Psoas muscle (tissue), 8 donors: ENCODE data around the gene PPP4R4. TPM values are rescaled to one million over a fixed set of nuclear protein-coding genes. Genes with fewer than 3 reads are reported as not detected.

ENCODE experiments used
- ATAC-seq, 4 donors: fragments of 200-7000 bp; cut with Tn5 transposase; one replicate each; pipeline ENCODE4 v1.9.1; 2020; ENCODE audit warnings: moderate library complexity in 3 of 4, mild to moderate bottlenecking in 2 of 4
- DNase-seq, 2 donors: peaks; one replicate each; pipeline ENCODE4 v3.0.0-alpha.2; 2020
- H3K27ac ChIP-seq: fragments of 200-600 bp; one replicate; pipeline ENCODE4 v1.8.0; 2022
- H3K27me3 ChIP-seq, 3 donors: fragments of 200-600 bp in 1 of 3; one replicate each; pipeline versions ENCODE4 v1.6.1 to v1.8.0; 2013 to 2022; ENCODE audit warnings: low read length in 2 of 3, mild to moderate bottlenecking in 2 of 3, moderate library complexity in 1 of 3; ENCODE audit not compliant: insufficient read depth in 3 of 3
- H3K36me3 ChIP-seq, 2 donors: fragments of 200-600 bp in 1 of 2; one replicate each; pipeline versions ENCODE4 v1.6.1 to v1.8.0; 2013 to 2022; ENCODE audit warnings: low read depth in 1 of 2, mild to moderate bottlenecking in 1 of 2, moderate library complexity in 1 of 2; ENCODE audit not compliant: insufficient read depth in 1 of 2
- H3K4me1 ChIP-seq: fragments of 200-600 bp; one replicate; pipeline ENCODE4 v1.8.0; 2022
- H3K4me3 ChIP-seq: fragments of 200-600 bp; one replicate; pipeline ENCODE4 v1.8.0; 2022; ENCODE audit warnings: mild to moderate bottlenecking
- H3K9me3 ChIP-seq: fragments of 200-600 bp; one replicate; pipeline ENCODE4 v1.8.0; 2022
- WGBS, 3 donors: extraction: QIAGEN DNeasy Blood & Tissue Kit; methylation state at CpG; one replicate each; pipeline versions ENCODE4 v1.1.6 to v1.1.7; 2013; 5-methylcytosine and 5-hydroxymethylcytosine counted together
- intact Hi-C, 2 donors: fragments of 100-400 bp; cut with DNase I; formaldehyde crosslinking; loops; one replicate each; pipeline versions ENCODE4 v1.11.0 to v1.14.2; 2022
- polyA plus RNA-seq, 3 donors: library from polyadenylated mRNA; stranded (reverse); fragments of 200-250 nt; gene quantifications; one replicate each; pipeline ENCODE4 v1.2.3, GENCODE V29; 2013
- total RNA-seq, 4 donors: library from RNA; stranded (reverse); fragmentation: NEBNext Ultra II Directional in 2 of 4; extraction: Animal tissue kit (Norgen Biotek cat#: 25700) in 2 of 4; gene quantifications; one replicate each; pipeline versions ENCODE4 v1.2.1 to v1.2.4, GENCODE V29; 2021 to 2023
- TF ChIP-seq, protein P1 (sequence below): fragments of 200-600 bp; IDR thresholded peaks from one replicate; pipeline ENCODE4 v1.8.0; 2022; ENCODE audit warnings: antibody characterized with exemption
- donor health status: healthy with polysubstance abuse.
- donor health status: DM: no; HTN: no; CAD: no; lungs with moderate emphysema.
- donor health status: Bipolar disorder and iron deficiency.
- donor health status: healthy.
- donor health status: DM: yes; HTN: yes; CAD: no.
- donor health status: DM: no; HTN: no; CAD: no.
- donor health status: DM: no; HTN: no; CAD: no.
- donor health status: DM: yes; HTN: yes; CAD: no.

PPP4R4 gene
- total and polyA plus RNA-seq, 7 donors = 0.01 to 0.73 (median 0.19) TPM; not detected in 1

DNA sequence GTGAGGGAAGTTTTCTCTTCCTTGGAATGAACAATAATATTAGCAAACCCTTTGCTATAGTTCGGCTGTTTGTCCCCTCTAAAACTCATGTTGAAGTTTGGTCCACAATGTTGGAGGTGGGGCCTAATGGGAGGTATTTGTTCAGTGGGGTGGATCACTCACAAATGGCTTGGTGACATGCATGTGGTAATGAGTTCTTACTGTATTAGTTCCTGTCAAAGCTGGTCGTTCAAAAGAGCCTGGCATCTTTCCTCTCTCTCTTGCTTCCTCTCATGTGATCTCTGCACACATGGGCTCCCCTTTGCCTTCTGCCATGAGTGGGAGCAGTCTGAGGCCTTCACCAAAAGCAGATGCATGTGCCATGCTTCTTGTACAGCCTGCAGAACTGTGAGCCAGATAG lies 13.1 kb upstream of the PPP4R4 start:
- Histone ChIP-seq H3K4me3 (no peak overlapping the region), H3K4me1 (no peaks in the 10 kb centered on the region), H3K36me3 (no peaks in the 10 kb centered on the region), H3K27me3 (peaks cover 0 to 9% (median 2%) of the 10 kb centered on the region in 3 donors), H3K9me3 (no peaks in the 10 kb centered on the region), H3K27ac (no peak overlapping the region)
- intact Hi-C loops = no loop called here
- ATAC-seq = no peak
- no peak for DNase-seq
- 47 to 57% (median 50%) methylated on average over 2 of the region's 2 CpGs for WGBS, 3 donors
- TF ChIP-seq, protein P1, sequence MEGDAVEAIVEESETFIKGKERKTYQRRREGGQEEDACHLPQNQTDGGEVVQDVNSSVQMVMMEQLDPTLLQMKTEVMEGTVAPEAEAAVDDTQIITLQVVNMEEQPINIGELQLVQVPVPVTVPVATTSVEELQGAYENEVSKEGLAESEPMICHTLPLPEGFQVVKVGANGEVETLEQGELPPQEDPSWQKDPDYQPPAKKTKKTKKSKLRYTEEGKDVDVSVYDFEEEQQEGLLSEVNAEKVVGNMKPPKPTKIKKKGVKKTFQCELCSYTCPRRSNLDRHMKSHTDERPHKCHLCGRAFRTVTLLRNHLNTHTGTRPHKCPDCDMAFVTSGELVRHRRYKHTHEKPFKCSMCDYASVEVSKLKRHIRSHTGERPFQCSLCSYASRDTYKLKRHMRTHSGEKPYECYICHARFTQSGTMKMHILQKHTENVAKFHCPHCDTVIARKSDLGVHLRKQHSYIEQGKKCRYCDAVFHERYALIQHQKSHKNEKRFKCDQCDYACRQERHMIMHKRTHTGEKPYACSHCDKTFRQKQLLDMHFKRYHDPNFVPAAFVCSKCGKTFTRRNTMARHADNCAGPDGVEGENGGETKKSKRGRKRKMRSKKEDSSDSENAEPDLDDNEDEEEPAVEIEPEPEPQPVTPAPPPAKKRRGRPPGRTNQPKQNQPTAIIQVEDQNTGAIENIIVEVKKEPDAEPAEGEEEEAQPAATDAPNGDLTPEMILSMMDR = no peak

DNA sequence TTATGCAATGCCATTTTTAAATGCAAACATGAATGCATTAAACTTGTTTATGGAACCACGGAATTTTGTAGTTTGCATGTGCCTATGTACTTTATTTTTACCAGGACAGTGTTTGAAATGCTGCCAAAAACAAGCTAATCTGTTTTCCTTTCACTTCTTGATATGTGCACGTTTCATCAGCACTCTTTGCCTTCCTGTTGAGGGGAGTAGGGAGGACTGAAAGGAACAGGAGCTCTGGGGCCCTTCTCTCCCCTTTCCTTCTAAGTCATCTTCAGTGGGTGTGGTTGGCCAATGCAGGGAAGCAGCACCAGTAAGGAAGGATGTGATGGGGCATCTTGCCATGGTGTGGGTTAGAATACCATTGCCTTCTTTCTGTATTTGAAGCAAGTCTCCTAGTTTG lies 12.1 kb upstream of the PPP4R4 start:
- Histone ChIP-seq H3K36me3 (no peaks in the 10 kb centered on the region), H3K4me3 (no peak overlapping the region), H3K9me3 (no peaks in the 10 kb centered on the region), H3K27me3 (peaks cover 0 to 9% (median 2%) of the 10 kb centered on the region in 3 donors), H3K27ac (no peak overlapping the region), H3K4me1 (no peaks in the 10 kb centered on the region)
- TF ChIP-seq, protein P1 = no peak
- ATAC-seq (no peak), DNase-seq (no peak)
- intact Hi-C loops = no loop called here
- 34 to 39% (median 39%) methylated on average over 2 of the region's 2 CpGs for WGBS, 3 donors

DNA sequence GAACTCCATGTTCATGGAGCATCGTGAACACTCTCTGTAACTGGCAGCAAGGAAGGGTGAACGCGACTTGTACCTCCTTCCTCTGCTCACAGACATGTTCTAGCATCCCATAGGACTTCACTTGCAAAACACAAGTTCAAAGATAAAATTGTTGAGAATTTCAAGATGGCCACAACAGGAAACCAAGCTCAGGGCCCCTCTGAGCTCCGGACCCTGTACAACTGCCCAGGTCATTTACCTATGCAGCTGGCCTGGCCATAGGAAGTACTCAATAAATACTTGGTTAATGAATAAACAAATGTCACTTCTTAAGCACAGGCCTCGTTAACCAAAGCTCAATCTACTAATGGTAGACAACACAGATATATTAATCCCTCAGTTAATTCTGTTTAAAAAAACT lies 11.7 kb upstream of the PPP4R4 start:
- intact Hi-C loops = no loop called here
- WGBS, 3 donors = 84 to 91% (median 85%) methylated on average over 5 of the region's 5 CpGs

DNA sequence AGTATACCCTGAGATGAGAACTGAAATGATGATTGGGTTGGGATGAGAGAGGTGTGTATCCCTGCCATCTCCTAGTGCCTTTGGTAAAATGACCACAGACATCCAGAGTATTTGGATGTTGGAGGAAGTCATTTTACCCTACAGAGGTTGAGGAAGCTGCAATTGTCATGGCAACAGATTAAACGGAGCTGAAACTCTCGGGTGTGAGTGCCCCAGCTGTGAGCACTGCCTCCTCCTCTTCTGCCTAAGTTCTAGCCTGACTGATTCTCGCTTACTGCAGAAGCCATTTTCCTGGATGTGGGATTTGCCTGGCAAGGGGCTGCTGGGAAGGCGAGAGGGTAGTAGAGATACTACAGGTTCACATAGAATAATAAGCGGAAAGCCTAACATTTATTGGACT lies 10.3 kb upstream of the PPP4R4 start:
- ATAC-seq (no peak), DNase-seq (no peak)
- no peaks in the 10 kb centered on the region for H3K9me3 ChIP-seq
- TF ChIP-seq, protein P1 = no peak
- no peak overlapping the region for H3K4me3 ChIP-seq
- no peak overlapping the region for H3K27ac ChIP-seq
- no peaks in the 10 kb centered on the region for H3K36me3 ChIP-seq
- peaks cover 0 to 9% (median 0%) of the 10 kb centered on the region in 3 donors for H3K27me3 ChIP-seq
- intact Hi-C loops = no loop called here
- 81 to 88% (median 85%) methylated on average over 5 of the region's 5 CpGs for WGBS, 3 donors
- H3K4me1 ChIP-seq = no peaks in the 10 kb centered on the region

More for the DNA sequence above, 11.7 kb upstream of the PPP4R4 start:
- Histone ChIP-seq H3K27me3 (peaks cover 0 to 9% (median 2%) of the 10 kb centered on the region in 3 donors), H3K4me3 (no peak overlapping the region), H3K4me1 (no peaks in the 10 kb centered on the region), H3K9me3 (no peaks in the 10 kb centered on the region), H3K27ac (no peak overlapping the region), H3K36me3 (no peaks in the 10 kb centered on the region)
- no peak for ATAC-seq
- no peak for DNase-seq
- TF ChIP-seq, protein P1 = no peak
